HL-60 (cell line): ENCODE results near the gene BIN1.

ENCODE experiments used
- DNase-seq, 2 experiments: peaks; one replicate each; pipeline ENCODE4 v3.0.0-alpha.2; 2010 to 2020; ENCODE audit warnings: low read depth in 1 of 2, low spot score in 1 of 2
- H3K27ac ChIP-seq: fragments of 250-450 bp; sonication (Bioruptor Pico); replicated peaks from 2 replicates; pipeline ENCODE4 v1.5.1; 2020; ENCODE audit warnings: mild to moderate bottlenecking, moderate library complexity
- H3K27me3 ChIP-seq: fragments of 250-450 bp; sonication (Bioruptor Pico); 2 replicates; pipeline ENCODE4 v1.5.1; 2021; ENCODE audit warnings: mild to moderate bottlenecking, moderate library complexity; ENCODE audit not compliant: insufficient read depth, poor library complexity, severe bottlenecking
- H3K4me3 ChIP-seq: replicated peaks from 2 replicates; pipeline ENCODE4 v1.5.1; 2011; ENCODE audit warnings: mild to moderate bottlenecking, control low read depth, low read length; ENCODE audit not compliant: insufficient read depth
- CTCF ChIP-seq: IDR thresholded peaks from one replicate; pipeline ENCODE4 v1.5.1; 2011; ENCODE audit warnings: low read length, control low read depth, inconsistent platforms; ENCODE audit not compliant: insufficient read depth
- GABPA ChIP-seq: IDR thresholded peaks from 2 replicates; pipeline ENCODE4 v1.6.1; 2012; ENCODE audit warnings: low read depth
- POLR2AphosphoS5 ChIP-seq: IDR thresholded peaks from 2 replicates; pipeline ENCODE4 v1.6.1; 2012; ENCODE audit warnings: low read depth
- REST ChIP-seq: IDR thresholded peaks from 2 replicates; pipeline ENCODE4 v1.6.1; 2012; ENCODE audit warnings: low read depth; ENCODE audit not compliant: insufficient replicate concordance
- SPI1 ChIP-seq: IDR thresholded peaks from 2 replicates; pipeline ENCODE4 v1.6.1; 2012; ENCODE audit warnings: low read depth, mild to moderate bottlenecking, borderline replicate concordance

Gene BIN1

GRCh38 chr2:127007652-127008051 is 99.3 kb downstream of the BIN1 start:
- no peak for TF ChIP-seq POLR2AphosphoS5
- TF ChIP-seq SPI1: no peak
- TF ChIP-seq GABPA: no peak
- no peak for TF ChIP-seq CTCF
- Histone ChIP-seq H3K27me3 (peaks cover 6% of the 10 kb centered on the region), H3K4me3 (no peak overlapping the region), H3K27ac (no peak overlapping the region)
- DNase-seq: no peak

- no peak for TF ChIP-seq POLR2AphosphoS5
- TF ChIP-seq REST: no peak
- no peak for TF ChIP-seq CTCF
- TF ChIP-seq GABPA: no peak
- DNase-seq: no peak
- Histone ChIP-seq H3K27me3 (peaks cover 6% of the 10 kb centered on the region), H3K27ac (no peak overlapping the region), H3K4me3 (no peak overlapping the region)
Observed at GRCh38 chr2:127006962-127007361, 100.0 kb downstream of the BIN1 start.

- H3K27me3 ChIP-seq: peaks cover 4% of the 10 kb centered on the region
- no peak for DNase-seq
- no peak for TF ChIP-seq REST
- no peak for TF ChIP-seq CTCF
- TF ChIP-seq SPI1: no peak
- no peak for TF ChIP-seq GABPA
- TF ChIP-seq POLR2AphosphoS5: no peak
- no peak overlapping the region for H3K27ac ChIP-seq
- no peak overlapping the region for H3K4me3 ChIP-seq
Observed at GRCh38 chr2:127004893-127005600, 101.9 kb downstream of the BIN1 start.
